Middle frontal gyrus (tissue), 1 donor: ENCODE data around the gene ZNF813.

Source experiments
- DNase-seq: peaks from one replicate; pipeline ENCODE4 v3.0.0-alpha.2; 2015; ENCODE audit warnings: low spot score; ENCODE audit errors: extremely low spot score

Gene ZNF813

DNA sequence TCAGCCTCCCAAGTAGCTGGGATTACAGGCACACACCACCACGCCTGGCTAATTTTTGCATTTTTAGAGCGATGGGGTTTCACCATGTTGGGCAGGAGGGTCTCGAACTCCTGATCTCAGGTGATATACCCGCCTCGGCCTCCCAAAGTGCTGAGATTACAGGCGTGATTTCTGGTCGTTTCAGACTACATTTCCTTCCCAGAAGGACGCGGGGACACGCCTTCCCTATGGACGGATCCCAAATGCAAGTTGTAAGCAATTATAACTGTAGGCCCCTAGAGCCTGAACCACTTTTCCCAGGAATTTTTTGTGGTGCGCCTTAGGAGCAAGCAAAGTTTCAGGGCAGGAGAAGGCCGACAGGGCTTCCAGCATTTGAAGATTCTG is 52.6 kb downstream of the ZNF813 start:
- no peak for DNase-seq

DNA sequence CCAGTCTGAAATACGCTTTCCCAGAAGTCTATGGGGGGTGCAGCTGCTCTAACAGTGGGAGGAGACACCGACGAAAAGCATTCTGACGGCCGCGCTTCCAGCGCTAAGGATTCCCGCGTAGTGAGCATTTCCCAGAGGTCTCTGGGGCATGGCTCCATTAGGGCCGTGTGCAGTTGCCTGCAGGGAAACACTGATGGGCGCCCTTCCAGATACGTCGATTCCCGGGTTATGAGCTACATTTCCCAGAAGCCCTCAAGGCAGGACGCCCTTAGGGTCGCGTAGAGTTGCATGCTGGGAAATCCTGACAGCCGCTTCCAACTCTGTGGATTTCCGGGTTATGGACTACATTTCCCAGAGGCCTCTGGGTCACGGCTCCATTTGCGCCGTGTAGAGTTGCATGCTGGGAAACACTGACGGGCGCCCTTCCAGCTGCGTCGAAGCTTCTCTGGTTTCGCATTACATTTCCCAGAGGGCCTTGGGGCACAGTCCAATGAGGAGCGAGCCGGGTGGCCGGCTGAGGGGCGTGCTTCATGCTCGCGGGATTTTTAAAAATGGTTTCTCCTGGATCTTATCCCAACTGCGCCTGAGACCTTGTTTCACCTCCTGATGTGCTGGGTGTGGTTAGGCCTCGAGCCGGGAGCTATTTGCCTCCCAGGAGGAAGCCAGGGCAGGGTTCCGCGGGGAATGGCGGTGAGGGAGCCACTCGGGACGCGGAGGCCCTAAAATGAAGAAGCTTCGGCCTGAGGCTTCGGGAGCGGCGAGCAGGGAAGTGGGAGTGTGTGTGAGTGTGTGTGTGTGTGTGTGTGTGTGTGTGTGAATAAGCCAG is 53.2 kb downstream of the ZNF813 start:
- DNase-seq, result peak; percentile 97

DNA sequence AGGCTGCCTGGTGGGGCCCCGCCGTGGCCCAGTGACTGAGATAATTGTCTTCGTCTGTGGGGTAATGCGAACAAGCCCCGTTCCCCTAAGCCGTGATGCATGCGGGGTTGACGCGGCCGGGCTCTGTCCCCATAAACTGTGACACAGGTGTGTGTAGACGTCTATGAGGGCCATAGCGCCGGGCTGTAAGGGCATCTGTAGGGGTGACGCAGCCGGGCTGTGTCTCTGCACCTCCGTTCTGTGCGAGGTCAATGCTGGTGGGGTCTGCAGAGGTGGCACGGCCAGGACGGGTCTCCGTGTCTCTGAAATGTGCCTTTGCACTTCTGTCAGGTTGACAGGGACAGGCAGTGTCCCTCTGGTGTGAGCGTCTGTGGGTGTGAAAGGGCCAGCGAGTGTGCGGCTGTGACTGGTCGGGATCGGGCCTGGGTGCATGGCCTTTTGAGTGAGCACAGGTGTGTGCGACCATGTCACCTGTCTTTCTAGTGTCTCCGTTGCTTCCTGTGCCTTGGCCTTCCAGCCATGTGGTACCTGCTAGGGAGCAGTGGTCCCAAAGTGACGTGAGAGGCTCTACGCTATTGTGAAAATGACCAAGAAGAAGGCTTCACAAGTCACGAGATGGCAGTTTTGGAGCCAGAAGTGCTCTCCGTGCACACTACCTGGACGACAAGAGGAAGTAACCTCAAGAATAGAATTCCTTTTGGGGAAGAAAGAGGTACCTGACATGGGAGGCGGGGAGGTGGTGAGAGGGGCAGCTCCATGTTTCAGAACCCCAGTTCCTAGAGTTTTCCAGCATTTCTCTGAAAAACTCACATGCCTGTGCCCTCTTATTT is 54.1 kb downstream of the ZNF813 start:
- no peak for DNase-seq

DNA sequence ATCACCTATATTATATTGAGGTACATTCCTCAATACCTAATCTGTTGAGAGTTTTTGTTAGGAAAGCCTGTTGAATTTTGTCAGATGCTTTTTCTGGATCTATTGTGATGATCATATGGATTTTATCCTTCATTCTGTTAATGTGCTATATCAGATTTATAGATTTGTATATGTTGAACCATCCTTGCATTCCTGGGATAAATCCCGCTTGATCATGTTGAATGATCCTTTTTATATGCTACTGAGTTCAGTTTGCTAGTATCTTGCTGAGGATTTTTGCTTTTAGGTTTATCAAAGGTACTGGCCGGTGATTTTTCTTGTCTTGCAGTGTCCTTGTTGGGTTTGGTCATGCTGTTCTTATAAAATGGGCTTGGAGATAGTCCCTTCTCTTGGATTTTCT is 58.4 kb downstream of the ZNF813 start:
- no peak for DNase-seq

DNA sequence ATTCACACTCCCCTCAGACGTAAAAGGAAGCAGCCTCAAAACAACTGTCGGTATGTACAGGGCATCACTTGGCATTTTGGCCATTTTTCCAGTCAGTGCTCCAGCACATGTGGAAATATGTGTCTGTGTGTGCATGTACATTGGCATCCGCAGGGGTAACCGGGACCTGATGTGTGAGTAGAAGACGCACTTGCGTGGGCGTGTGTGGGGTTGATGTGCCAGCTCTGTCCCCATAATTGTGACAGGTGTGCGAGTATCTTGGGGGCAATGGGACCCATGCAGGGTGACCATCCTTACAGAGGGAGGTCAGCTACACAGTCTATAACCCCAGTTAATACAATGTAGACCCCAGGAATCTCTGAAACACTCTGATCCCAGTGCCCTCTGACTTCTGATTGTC is 63.1 kb downstream of the ZNF813 start:
- DNase-seq, result no peak

DNA sequence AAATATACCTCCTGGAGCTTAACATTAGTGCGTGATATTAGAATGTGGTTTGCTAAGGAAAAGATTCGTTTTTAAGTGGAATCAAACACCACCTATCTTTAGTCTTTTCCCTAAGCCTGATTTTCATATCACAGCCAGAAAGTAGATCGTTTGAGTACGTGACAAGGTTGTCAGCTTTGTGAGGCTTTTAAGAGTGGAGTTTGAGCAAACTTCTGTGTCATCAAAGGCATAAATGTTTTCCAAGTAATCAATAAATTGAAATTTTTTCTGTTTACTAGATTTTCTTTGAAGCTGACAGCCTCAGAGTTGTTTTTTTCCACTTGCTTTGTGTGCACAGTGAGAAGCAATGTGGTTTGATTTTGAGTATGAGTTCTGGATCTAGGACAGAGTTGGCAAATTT is 63.9 kb downstream of the ZNF813 start:
- no peak for DNase-seq

DNA sequence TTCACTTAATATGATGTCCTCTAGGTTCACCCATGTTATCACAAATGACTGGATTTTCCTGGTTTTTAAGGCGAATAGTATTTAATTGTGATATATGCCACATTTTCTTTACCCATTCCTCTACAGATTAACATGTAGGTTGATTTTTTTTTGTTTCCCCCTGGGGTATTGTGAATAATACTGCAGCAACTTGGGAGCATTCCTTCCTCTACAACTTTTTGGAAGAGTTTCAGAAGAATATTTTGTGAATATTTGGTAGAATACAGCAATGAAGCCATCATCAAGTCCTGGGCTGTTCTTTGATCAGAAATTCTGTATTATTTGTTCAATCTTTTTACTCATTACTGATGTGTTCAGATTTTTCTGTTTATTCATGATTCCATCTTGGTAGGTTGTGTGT is 64.8 kb downstream of the ZNF813 start:
- no peak for DNase-seq

DNA sequence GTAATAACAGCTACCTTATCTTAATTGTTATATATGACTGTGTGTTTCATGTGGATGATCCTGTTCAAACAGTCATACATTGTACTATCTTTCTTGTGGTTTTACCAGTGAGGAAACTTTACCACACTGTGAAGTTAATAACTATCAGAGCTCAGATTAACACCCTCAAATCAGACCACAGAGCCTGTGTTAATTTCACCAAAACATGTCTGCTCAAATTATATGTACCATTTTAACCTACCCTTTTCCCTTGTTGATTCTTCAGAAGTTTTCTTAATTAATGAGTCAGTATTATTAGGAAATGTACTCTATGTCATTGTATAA is 68.7 kb downstream of the ZNF813 start:
- DNase-seq, result no peak

DNA sequence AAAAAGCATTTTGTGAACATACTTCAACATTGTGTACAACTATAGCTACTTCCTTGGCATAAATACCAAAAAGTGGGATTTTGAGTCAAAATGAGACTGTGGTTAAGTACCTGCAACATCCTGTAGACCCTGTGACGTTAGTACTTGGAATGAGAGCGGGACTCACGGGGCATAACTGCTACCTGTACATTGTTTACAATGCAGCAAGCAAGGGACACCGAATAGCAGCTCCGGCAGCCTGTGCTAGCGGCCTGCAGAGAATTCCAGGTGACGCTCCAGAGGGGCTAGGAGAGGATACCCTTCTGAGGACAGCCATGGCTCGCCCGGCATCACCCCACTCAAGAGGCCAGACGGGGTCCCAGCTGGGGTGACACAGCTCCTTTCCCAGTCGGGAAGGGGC is 69.6 kb downstream of the ZNF813 start:
- DNase-seq, result no peak

DNA sequence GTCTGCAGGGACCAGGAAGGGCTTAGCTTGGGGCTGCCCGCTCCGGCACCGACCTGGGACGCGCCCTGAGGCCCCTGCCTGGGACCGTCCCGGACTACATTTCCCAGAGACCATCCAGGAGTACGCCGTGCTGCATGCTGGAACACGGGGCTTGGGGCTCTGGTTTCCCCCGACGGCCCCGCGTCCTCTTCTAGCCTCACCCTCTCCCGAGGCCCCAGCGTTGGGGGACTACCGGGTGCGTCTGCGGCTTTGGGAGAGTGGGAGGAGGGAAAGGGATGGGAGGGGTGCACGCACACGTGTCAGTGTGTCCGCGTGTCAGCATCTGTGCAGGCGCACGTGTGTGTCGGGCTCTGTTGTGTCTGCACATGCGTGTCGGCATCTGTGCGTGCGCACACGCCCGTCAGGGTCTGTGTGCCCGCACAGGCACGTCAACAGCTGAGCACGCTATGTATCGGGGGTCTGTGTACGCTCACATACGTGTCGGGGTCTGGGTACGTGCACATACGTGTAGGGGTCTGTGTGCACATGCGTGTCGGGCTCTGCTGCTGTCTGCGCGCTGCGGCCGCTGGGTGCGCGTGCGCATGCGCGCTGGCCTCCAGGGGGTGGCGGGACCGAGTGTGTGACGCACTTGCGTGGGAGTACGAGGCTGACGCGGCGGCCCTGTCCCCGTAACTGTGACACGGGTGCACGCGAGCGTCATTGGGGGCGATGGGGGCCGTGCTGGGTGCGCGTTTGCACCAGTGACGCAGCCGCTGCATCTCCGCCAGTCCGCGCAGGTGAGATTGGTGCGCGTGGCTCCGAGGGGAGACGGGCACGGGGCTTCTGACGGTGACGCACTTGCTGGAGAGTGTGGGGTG is 70.2 kb downstream of the ZNF813 start, which contains the start of gene ZNF331:
TSS of gene ZNF331 (plus strand) at position 625 of the 857 bp plus-strand sequence. CDS start 31,232 bp downstream, outside the sequence.
- peak; percentile 69 for DNase-seq

DNA sequence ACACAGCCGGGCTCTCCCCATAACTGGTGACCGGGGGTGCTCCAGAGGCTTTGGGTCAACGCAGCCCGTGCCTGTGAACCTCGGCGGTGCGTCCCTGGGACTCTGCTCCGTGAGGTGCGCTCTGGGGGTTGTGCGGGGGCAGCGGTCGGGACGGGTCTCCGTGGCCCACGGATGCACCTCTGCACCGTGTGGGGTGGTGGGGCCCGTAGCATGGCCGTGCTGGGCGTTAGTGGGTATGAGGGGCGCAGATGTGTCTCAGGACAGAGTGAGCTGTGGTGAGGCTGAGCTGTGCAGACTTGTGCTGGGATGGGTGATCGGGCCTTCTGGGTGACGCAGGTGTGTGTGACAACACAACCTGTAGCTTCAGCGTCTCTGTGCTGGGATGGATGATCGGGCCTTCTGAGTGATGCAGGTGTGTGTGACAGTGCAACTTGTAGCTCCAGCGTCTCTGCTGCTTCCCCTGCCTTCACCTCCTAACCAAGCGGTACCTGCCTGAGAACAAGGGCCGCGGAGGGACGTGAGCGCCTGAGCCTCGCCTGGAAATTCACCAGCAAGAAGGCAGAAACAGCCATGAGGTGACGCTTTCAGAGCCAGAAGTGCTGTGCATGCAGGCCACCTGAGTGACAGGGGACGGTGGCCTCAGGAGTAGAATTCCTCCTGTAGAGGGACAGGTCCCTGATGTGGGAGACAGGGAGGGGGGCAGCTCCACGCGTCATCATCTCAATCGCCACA is 71.0 kb downstream of the ZNF813 start:
- no peak for DNase-seq

DNA sequence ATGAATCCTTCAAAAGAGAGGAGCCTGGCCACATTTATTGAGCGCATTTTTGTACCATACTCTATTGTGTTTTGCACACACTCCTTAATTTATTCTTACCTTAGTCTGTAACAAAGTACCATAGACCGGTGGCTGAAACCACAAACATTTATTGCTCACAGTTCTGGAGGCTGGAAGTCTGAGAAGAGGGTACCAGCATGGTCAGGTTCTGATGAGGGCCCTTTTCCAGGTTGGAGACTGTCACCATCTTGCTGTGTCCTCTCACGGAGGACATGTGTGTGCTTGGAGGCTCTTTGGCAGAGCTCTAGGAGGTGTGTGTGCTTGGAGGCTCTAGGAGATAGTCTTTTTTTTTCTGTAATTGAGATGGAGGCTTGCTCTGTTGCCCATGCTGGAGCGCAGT is 72.6 kb downstream of the ZNF813 start:
- no peak for DNase-seq

DNA sequence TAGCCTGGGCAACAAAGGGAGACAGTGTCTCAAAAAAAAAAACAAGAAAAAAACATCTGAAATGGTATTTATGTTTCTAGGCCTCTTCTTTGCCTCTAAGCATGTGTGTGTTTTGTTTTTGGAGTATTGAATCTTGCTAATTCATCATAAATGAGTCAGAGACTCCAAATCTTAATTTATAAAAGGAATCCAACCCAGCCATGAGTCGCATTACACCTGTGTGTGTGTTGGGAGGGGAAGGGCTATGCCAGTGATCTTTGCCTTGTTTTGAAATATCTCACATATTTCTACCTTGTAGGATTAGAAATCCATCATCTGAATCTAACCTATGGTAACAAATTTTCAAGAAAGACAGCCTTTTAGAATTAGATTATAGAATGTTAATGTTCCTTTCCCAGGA is 74.4 kb downstream of the ZNF813 start:
- DNase-seq, result no peak

DNA sequence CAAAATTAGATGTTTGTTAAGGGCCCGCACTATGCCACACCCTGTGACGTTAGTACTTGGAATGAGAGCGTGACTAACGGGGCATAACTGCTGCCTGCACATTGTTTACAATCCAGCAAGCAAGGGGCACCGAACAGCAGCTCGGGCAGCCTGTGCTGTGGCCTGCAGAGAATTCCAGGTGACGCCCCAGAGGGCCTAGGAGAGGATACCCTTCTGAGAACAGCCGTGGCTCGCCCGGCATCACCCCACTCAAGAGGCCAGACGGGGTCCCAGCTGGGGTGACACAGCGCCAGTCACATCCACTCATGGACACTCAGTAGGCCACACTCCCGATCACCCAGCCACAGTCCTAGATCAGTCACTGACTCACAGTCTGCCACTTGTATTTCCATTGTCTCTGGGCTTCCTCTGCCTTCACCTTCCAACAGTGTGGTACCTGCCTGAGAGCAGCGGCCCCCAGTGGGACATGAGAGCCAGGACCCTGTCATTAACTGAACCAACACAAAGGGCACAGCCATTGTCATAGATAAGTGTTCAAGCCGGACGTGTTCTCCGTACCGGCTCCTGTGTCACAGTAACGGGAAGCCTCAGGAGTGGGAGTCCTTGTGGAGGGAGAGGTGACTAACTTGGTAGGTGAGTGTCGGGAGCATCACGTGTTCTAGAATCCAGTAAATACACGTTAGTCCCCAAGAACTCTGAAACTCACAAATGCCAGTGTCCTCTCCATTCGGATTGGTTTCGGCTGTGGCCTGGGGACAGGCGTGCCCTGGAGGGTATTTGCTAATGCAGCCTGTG is 77.9 kb downstream of the ZNF813 start:
- DNase-seq, result no peak
